K562 (cell line): ENCODE results near the gene SPATA31D4. TPM values are rescaled to one million over a fixed set of nuclear protein-coding genes. Genes with fewer than 3 reads are reported as not detected.
"Not testable (repeated sequence)": the region's sequence is repeated elsewhere in the genome, so short reads cannot be mapped to it uniquely, and the experiment has no call there.

Experiments used
- ATAC-seq: fragments of 200-7000 bp; cut with Tn5 transposase; 3 replicates; pipeline ENCODE4 v1.9.1; 2020; ENCODE audit warnings: moderate library complexity
- BruUV-seq: library from RNA; stranded (reverse); fragments of 400-500 nt; replicated peaks from 2 replicates; lab custom pipeline; 2021; lab: Mats Ljungman, UMichigan
- CTCF ChIA-PET: fragments of 300-600 bp; formaldehyde crosslinking; extraction: SDS; loops from one replicate; lab custom pipeline; 2021; ENCODE audit warnings: low intra/inter-chr PET ratio; lab: Yijun Ruan, JAX
- POLR2A ChIA-PET: fragments of 300-600, 350-650 bp; sonication (Branson Sonifier 250); formaldehyde crosslinking; extraction: SDS; loops from one replicate; lab custom pipeline; 2021; ENCODE audit warnings: antibody characterized with exemption, inconsistent platforms; lab: Yijun Ruan, JAX
- DNase-seq, 4 experiments: peaks; one replicate each; pipeline versions ENCODE4 v3.0.0 to v3.0.0-alpha.2; 2011 to 2018; ENCODE audit warnings: low spot score in 3 of 4, mixed read lengths in 3 of 4; ENCODE audit errors: extremely low read depth in 1 of 4
- FAIRE-seq: peaks from 2 replicates; lab custom pipeline; 2011; peaks lifted over from hg19 to GRCh38; lab: Jason Lieb, UNC
- H2AFZ ChIP-seq: 2 replicates; pipeline ENCODE4 v1.6.0; 2011; ENCODE audit warnings: low read depth, low read length, control low read depth, inconsistent platforms
- H3K27ac ChIP-seq: fragments of 200-600 bp; 3 replicates; pipeline ENCODE4 v1.8.0; 2011; ENCODE audit warnings: low read depth, mild to moderate bottlenecking, control low read depth, inconsistent platforms, low read length, moderate library complexity, mixed read lengths; ENCODE audit errors: extremely low read depth
- H3K27me3 ChIP-seq, 2 experiments: fragments of 300-600 bp in 1 of 2; 2 replicates in 1 of 2; 3 replicates in 1 of 2; pipeline versions ENCODE4 v1.6.0 to v1.8.0; 2011; ENCODE audit warnings: inconsistent platforms in 2 of 2, low read length in 2 of 2, mild to moderate bottlenecking in 1 of 2, mixed read lengths in 1 of 2, moderate library complexity in 1 of 2; ENCODE audit not compliant: control insufficient read depth in 2 of 2, insufficient read depth in 2 of 2
- H3K36me3 ChIP-seq: fragments of 300-600 bp; 3 replicates; pipeline ENCODE4 v1.8.0; 2011; ENCODE audit warnings: mild to moderate bottlenecking, low read length, inconsistent platforms; ENCODE audit not compliant: control insufficient read depth, insufficient read depth
- H3K4me1 ChIP-seq, 2 experiments: fragments of 200-600 bp in 1 of 2; replicated peaks in 1 of 2; 2 replicates in 1 of 2; 3 replicates in 1 of 2; pipeline versions ENCODE4 v1.5.1 to v1.8.0; 2011; ENCODE audit warnings: inconsistent platforms in 2 of 2, low read length in 2 of 2, mild to moderate bottlenecking in 1 of 2, mixed read lengths in 1 of 2, moderate library complexity in 1 of 2; ENCODE audit not compliant: control insufficient read depth in 2 of 2, insufficient read depth in 2 of 2
- H3K4me2 ChIP-seq: 2 replicates; pipeline ENCODE4 v1.6.1; 2011; ENCODE audit warnings: low read length, control low read depth, inconsistent platforms, mixed read lengths; ENCODE audit not compliant: insufficient read depth
- H3K4me3 ChIP-seq: fragments of 200-600 bp; sonication (generic), shearing (Covaris generic); 2 replicates; pipeline ENCODE4 v1.5.1; 2016; ENCODE audit warnings: control low read depth, inconsistent platforms
- H3K79me2 ChIP-seq: fragments of 200-600 bp; 3 replicates; pipeline ENCODE4 v1.8.0; 2011; ENCODE audit warnings: low read length, inconsistent platforms; ENCODE audit not compliant: control insufficient read depth, insufficient read depth
- H3K9ac ChIP-seq, 2 experiments: 2 replicates each; pipeline versions ENCODE4 v1.6.0 to v1.6.1; 2011; ENCODE audit warnings: low read depth in 2 of 2, low read length in 2 of 2, control low read depth in 1 of 2, inconsistent platforms in 1 of 2, mild to moderate bottlenecking in 1 of 2, mixed read lengths in 1 of 2; ENCODE audit not compliant: insufficient read depth in 1 of 2
- H3K9me1 ChIP-seq: one replicate; pipeline ENCODE4 v1.6.0; 2011; ENCODE audit warnings: inconsistent platforms, mild to moderate bottlenecking, low read length, moderate library complexity; ENCODE audit not compliant: control insufficient read depth, insufficient read depth
- H3K9me3 ChIP-seq: replicated peaks from 2 replicates; pipeline ENCODE4 v1.5.1; 2011; ENCODE audit warnings: low read depth, low read length, inconsistent platforms; ENCODE audit not compliant: control insufficient read depth, insufficient read depth
- H4K20me1 ChIP-seq: replicated peaks from 2 replicates; pipeline ENCODE4 v1.6.1; 2011; ENCODE audit warnings: low read length, inconsistent platforms, mixed read lengths; ENCODE audit not compliant: control insufficient read depth, insufficient read depth
- WGBS: fragments of 100-300 bp; shearing (Covaris generic); methylation state at CpG from one replicate; pipeline ENCODE4 v1.1.6; 2016; ENCODE audit warnings: low coverage, mixed read lengths; ENCODE audit not compliant: insufficient coverage; ENCODE audit errors: missing lambda C conversion rate; 5-methylcytosine and 5-hydroxymethylcytosine counted together
- in situ Hi-C: fragments of 300-500 bp; cut with MboI; formaldehyde crosslinking; loops from 4 replicates; pipeline ENCODE4 v1.15.0; 2018; ENCODE audit warnings: inconsistent platforms, mixed read lengths
- intact Hi-C: fragments of 100-400 bp; cut with micrococcal nuclease; formaldehyde crosslinking; loops from 2 replicates; pipeline ENCODE4 v1.14.2; 2022
- polyA plus RNA-seq, 8 experiments: library from polyadenylated mRNA; depleted of rRNA in 4 of 8; stranded (reverse) in 5 of 8; unstranded in 3 of 8; fragments of >200 nt; fragmentation: Nextera tagmentation in 2 of 8; fragmentation: Illumina TruSeq in 1 of 8; extraction: Ambion mirVana in 2 of 8; extraction: Trizol in 1 of 8; gene quantifications; 2 replicates each; pipeline versions ENCODE4 v1.2.1 to v1.2.3, GENCODE V29; 2011 to 2014; ENCODE audit warnings: inconsistent platforms in 1 of 8, missing spikeins in 1 of 8
- total RNA-seq, 7 experiments: library from RNA; depleted of rRNA in 6 of 7; stranded (reverse); fragments of >200 nt in 6 of 7; fragmentation: Illumina TruSeq in 2 of 7; extraction: Trizol in 2 of 7; gene quantifications; 2 replicates each; pipeline versions ENCODE4 v1.2.1 to v1.2.3, GENCODE V29; 2011 to 2021; ENCODE audit warnings: low replicate concordance in 1 of 7

The SPATA31D4 gene
- total and polyA plus RNA-seq, 9 of the 15 experiments (the other 6 are each of a cell fraction or from before 2014, with no cell fraction given) = not detected

DNA sequence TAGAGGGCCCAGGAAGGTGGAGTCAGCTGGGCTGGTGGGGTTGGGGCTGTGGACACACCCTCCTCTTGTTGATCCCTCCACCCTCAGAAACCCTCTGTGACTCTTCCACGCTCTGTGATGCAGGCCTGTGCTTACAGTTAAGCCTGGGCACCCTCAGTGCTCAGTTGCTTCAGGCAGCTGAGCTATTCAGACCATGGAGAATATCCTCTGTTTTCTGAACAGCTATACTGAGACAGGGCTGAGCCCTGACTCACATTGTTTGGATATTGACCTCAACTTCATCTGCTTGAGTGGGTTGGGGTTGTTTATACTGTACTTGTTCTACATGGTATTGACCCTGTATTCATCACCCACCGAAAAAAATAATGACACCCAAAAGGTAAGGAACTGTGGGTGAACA lies 15.2 kb downstream of the SPATA31D4 start, which contains the start of gene SPATA31D3:
TSS of gene SPATA31D3 (plus strand) at position 108 of the 400 bp plus-strand sequence. CDS start at position 194, 86 bp downstream.
- H2AFZ ChIP-seq, intact Hi-C loops, BruUV-seq, H3K4me1 ChIP-seq, H3K9ac ChIP-seq, H3K79me2 ChIP-seq, H3K4me3 ChIP-seq, H3K27ac ChIP-seq, ATAC-seq, H3K4me2 ChIP-seq, H4K20me1 ChIP-seq, FAIRE-seq, H3K36me3 ChIP-seq, H3K9me1 ChIP-seq, H3K27me3 ChIP-seq, DNase-seq, POLR2A ChIA-PET, H3K9me3 ChIP-seq, CTCF ChIA-PET, in situ Hi-C loops: not testable (repeated sequence)
- no CpG with 5 or more reads among the region's 2 CpGs for WGBS

DNA sequence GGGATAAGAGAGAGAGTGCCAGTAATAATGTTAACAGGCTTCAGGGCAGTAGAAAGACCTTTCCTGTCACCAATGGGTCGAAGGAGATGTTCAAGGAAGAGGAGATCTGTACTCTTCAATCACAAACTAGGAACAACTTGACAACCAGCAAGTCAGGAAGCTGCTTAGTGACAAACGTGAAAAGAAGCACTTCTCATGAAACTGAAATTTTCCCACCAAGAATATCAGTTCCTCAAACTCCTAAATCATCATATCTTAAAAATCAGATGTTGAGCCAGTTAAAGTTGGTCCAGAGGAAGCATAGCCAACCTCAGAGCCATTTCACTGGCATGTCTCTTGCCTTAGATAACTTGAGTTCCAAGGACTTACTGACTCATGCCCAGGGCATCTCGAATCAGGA lies 20.4 kb downstream of the SPATA31D4 start:
- in situ Hi-C loops, H3K27me3 ChIP-seq, H3K4me3 ChIP-seq, H3K36me3 ChIP-seq, FAIRE-seq, CTCF ChIA-PET, H3K4me1 ChIP-seq, POLR2A ChIA-PET, H2AFZ ChIP-seq, H3K27ac ChIP-seq, H3K79me2 ChIP-seq, H3K9ac ChIP-seq, intact Hi-C loops, H3K4me2 ChIP-seq, H3K9me1 ChIP-seq, DNase-seq, ATAC-seq, H3K9me3 ChIP-seq, H4K20me1 ChIP-seq, BruUV-seq: not testable (repeated sequence)
- WGBS = no CpG with 5 or more reads among the region's 3 CpGs
